NB4 (cell line): ENCODE results near the gene FFAR1.

Source experiments
- DNase-seq: peaks from one replicate; pipeline ENCODE4 v3.0.0; 2010; ENCODE audit warnings: low read depth
- H3K4me3 ChIP-seq: one replicate; pipeline ENCODE4 v1.5.1; 2011; ENCODE audit warnings: mild to moderate bottlenecking, low read depth, low read length, moderate library complexity
- MYC ChIP-seq: IDR thresholded peaks from 2 replicates; pipeline ENCODE4 v1.6.1; 2011; ENCODE audit warnings: low read depth, low read length
- POLR2A ChIP-seq: IDR thresholded peaks from 2 replicates; pipeline ENCODE4 v1.6.1; 2011; ENCODE audit warnings: mild to moderate bottlenecking; ENCODE audit not compliant: insufficient read length; ENCODE audit errors: extremely low read depth
- TF ChIP-seq, protein P1 (sequence below): IDR thresholded peaks from one replicate; pipeline ENCODE4 v1.5.1; 2012; ENCODE audit warnings: low read depth, low read length
- TF ChIP-seq, protein P2 (sequence below): IDR thresholded peaks from 2 replicates; pipeline ENCODE4 v1.6.1; 2011; ENCODE audit warnings: low read depth, low read length

The FFAR1 gene

DNA sequence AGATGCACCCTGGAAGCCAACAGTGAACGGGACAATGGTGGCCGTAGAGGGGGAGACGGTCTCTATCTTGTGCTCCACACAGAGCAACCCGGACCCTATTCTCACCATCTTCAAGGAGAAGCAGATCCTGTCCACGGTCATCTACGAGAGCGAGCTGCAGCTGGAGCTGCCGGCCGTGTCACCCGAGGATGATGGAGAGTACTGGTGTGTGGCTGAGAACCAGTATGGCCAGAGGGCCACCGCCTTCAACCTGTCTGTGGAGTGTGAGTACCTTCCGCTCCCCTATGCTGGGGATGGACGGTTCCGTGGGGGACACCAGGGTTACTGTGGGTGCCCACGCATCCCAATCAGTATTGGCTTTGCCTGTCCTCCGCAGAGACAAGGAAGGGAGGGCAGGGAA lies 45.3 kb upstream of the FFAR1 start:
- TF ChIP-seq MYC (no peak), POLR2A (no peak)
- TF ChIP-seq, protein P1, sequence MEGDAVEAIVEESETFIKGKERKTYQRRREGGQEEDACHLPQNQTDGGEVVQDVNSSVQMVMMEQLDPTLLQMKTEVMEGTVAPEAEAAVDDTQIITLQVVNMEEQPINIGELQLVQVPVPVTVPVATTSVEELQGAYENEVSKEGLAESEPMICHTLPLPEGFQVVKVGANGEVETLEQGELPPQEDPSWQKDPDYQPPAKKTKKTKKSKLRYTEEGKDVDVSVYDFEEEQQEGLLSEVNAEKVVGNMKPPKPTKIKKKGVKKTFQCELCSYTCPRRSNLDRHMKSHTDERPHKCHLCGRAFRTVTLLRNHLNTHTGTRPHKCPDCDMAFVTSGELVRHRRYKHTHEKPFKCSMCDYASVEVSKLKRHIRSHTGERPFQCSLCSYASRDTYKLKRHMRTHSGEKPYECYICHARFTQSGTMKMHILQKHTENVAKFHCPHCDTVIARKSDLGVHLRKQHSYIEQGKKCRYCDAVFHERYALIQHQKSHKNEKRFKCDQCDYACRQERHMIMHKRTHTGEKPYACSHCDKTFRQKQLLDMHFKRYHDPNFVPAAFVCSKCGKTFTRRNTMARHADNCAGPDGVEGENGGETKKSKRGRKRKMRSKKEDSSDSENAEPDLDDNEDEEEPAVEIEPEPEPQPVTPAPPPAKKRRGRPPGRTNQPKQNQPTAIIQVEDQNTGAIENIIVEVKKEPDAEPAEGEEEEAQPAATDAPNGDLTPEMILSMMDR: no peak
- TF ChIP-seq, protein P2, sequence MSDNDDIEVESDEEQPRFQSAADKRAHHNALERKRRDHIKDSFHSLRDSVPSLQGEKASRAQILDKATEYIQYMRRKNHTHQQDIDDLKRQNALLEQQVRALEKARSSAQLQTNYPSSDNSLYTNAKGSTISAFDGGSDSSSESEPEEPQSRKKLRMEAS: no peak
- H3K4me3 ChIP-seq: no peak overlapping the region
- no peak for DNase-seq

DNA sequence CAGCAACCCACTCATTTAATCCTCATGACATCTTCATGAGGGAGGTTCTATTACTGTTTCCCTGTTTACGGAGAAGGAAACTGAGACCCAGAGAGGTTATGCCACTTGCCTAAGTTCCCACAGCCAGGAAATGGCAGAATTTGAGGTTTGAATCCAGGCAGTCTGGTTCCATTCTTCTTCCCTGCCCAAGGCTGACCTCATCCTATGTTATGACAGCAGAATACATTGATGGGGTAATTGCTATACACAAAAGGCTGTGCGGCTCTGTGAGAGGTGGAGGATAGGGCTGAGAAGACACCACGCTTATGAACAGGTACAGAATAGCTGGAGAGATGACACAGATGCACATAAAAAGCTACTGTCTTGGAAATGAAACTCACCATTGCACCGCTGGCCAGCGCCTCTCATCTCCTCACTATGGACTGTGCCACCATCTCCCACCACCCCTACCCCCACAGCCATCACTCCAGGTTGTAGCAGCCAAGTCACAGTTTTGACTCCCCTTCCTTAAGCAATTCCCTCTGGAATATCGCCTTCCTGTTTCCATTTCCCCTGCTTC lies 44.3 kb upstream of the FFAR1 start:
- no peak for DNase-seq
- TF ChIP-seq POLR2A (no peak), MYC (no peak)
- TF ChIP-seq, protein P2: no peak
- TF ChIP-seq, protein P1: no peak
- H3K4me3 ChIP-seq: no peak overlapping the region

DNA sequence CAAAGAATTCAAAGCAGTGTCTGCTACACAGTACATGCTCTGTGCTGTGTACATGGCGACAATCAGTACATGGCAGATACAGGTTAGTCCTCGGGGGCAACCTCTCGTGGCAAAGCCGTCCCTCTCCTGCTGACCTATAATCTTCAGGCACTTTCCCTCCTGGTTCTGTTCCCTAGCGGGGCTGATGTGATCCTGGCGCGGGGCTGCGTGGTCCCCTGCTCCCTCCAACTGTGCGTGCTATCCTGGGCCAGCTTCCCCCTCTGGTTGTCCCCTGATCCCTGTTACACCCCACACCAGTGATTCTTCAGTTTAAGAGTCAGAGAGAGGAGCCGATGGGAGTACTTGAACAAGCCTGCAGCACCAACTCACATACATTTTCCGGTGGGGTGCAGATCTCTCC lies 43.7 kb upstream of the FFAR1 start:
- no peak for DNase-seq
- no peak for TF ChIP-seq MYC
- TF ChIP-seq, protein P1: no peak
- TF ChIP-seq POLR2A: no peak
- TF ChIP-seq, protein P2: no peak
- H3K4me3 ChIP-seq: no peak overlapping the region

DNA sequence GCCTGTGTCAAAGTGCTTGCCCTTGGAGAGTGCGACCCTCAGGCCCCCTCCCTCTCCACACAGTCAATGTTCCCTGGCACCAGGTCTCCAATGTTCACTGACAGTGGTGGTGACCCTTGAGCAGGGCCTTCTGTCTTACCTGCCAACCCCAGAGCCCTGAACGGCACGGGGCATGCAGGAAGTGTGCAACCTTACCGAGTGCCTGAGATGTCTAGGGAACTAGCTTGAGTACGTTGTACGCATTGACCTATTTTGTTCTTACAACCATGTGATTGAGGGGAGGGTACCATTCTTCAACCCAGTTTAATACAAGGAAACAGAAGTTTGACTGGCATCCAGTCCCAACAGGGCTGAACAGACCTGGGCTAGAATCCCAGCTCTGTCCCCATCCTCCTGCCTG lies 42.5 kb upstream of the FFAR1 start:
- DNase-seq: no peak
- TF ChIP-seq, protein P2: no peak
- no peak for TF ChIP-seq POLR2A
- TF ChIP-seq, protein P1: no peak
- TF ChIP-seq MYC: no peak
- H3K4me3 ChIP-seq: no peak overlapping the region

DNA sequence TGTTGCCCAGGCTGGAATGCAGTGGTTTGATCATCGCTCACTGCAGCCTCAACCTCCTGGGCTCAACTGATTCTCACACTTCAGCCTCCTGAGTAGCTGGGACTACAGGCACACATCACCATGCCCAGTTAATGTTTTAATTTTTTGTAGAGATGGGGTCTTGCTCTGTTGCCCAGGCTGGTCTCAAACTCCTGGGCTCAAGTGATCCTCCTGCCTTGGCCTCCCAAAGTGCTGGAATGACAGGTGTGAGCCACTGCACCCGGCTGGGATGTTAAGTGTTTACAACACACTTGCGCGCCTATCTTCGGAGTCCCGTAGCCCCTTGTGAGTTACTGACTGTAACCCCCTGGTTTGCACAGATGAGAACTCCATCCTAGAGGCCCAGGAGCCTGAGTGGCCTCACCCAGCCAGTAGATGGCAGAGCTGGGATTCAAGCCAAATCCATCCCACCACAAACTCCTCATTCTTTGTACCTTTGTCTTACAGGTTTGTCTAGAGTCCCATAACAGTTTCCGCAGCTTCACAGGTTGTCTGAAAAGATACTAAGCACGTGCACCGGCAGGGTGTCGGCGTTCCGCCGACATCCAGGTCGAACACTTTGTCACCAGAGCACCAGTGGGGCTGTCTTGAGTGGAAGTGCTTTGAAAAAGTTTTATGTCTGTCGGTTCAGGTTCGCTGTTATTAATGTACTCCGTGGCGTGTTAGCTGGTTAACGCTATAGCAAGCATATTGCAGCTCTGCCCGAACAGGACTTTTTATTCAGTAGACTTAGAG lies 41.0 kb upstream of the FFAR1 start:
- H3K4me3 ChIP-seq: no peak overlapping the region
- no peak for TF ChIP-seq MYC
- TF ChIP-seq, protein P2: no peak
- TF ChIP-seq, protein P1: peak; percentile 41
- peak; percentile 35 for DNase-seq
